HG03196 (cell line): ENCODE measurements around the gene POLR2E.

ENCODE experiments used
- ATAC-seq: cut with Tn5 transposase; IDR thresholded peaks from one replicate; pipeline ENCODE4 v1.9.1; 2021; ENCODE audit not compliant: unreplicated experiment

POLR2E gene

DNA sequence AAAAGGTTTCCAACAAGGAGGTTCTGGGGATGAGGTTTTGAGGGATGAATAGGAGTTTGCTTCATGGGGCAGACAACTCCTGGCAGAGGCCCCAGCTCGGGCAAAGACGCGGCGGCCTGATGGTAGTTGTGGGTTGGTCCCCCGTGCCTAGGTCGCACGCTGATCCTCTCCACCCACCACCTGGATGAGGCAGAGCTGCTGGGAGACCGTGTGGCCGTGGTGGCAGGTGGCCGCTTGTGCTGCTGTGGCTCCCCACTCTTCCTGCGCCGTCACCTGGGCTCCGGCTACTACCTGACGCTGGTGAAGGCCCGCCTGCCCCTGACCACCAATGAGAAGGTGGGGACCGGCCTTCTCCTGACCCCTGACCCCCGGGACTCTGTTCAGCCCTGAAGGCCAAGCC, 43.4 kb downstream of the POLR2E start:
- ATAC-seq, result no peak

DNA sequence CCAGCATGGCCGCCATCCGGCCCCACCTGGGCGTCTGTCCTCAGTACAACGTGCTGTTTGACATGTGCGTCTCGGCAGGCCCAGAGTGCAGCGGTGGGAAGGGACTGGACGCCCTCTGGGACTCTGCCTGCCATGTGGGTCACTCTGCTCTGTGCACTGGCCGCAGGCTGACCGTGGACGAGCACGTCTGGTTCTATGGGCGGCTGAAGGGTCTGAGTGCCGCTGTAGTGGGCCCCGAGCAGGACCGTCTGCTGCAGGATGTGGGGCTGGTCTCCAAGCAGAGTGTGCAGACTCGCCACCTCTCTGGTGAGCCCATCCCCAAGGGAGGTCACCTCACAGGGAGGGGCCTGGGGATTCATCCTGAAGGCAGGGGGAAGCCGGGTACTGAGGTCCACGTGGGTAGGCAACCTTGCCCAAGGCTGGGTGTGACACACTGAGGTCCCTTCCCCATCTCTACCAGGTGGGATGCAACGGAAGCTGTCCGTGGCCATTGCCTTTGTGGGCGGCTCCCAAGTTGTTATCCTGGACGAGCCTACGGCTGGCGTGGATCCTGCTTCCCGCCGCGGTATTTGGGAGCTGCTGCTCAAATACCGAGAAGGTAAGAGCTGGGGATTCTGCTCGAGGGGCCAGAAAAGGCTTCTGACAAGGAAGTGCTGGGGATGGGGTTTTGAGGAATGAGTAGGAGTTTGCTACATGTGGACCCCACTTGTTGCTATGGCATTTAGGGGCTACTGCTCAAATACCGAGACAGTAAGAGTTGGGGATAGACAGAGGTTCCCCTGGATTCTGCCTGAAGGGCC, 44.0 kb downstream of the POLR2E start:
- no peak for ATAC-seq

DNA sequence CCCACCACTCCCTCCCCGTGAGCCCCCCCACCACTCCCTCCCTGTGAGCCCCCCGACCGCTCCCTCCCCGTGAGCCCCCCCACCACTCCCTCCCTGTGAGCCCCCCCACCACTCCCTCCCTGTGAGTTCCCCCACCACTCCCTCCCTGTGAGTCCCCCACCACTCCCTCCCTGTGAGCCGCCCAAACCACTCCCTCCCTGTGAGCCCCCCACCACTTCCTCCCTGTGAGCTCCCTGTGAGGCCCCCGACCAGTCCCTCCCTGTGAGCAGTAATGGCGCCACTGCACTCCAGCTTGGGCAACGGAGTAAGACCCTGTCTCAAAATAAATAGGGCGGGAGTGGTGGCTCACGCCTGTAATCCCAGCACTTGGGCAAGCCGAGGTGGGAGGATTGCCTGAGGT, 45.4 kb downstream of the POLR2E start:
- no peak for ATAC-seq

GRCh38 chr19:1049106-1049505, 46.1 kb downstream of the POLR2E start:
- no peak for ATAC-seq

GRCh38 chr19:1047696-1048147, 47.5 kb downstream of the POLR2E start:
- ATAC-seq, result no peak

DNA sequence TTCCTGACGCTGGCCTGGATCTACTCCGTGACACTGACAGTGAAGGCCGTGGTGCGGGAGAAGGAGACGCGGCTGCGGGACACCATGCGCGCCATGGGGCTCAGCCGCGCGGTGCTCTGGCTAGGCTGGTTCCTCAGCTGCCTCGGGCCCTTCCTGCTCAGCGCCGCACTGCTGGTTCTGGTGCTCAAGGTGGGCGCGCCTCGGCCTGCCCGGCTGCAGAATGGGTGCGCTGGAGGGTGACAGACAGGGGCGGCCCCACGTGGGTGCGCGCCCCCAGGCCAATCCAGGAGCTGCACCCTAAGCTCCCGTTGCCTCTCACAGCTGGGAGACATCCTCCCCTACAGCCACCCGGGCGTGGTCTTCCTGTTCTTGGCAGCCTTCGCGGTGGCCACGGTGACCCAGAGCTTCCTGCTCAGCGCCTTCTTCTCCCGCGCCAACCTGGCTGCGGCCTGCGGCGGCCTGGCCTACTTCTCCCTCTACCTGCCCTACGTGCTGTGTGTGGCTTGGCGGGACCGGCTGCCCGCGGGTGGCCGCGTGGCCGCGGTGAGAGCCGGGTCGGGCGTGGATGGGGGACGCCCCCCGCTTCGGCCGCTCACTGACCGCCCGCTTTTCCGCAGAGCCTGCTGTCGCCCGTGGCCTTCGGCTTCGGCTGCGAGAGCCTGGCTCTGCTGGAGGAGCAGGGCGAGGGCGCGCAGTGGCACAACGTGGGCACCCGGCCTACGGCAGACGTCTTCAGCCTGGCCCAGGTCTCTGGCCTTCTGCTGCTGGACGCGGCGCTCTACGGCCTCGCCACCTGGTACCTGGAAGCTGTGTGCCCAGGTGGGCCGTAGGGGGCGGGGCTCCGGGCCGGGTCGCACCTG, 48.1 kb downstream of the POLR2E start:
- ATAC-seq, result no peak

DNA sequence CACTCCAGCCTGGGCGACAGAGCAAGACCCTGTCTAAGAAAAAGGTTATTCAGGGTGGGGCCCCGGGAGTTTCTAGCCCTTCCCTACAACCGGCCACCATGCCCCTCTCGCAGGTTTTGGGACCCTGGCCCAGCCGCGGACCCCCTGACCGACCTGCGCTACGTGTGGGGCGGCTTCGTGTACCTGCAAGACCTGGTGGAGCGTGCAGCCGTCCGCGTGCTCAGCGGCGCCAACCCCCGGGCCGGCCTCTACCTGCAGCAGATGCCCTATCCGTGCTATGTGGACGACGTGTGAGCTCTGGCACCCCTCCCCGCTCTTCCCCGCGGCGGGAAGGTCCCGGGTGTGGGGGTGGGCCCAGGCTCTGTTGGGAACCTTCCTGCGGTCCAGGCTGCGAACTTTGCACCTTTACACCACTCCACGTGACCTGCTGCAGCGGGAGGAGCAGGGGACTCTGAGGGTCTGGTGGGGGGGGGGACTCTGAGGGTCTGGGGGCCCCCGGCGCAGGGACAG, 49.0 kb downstream of the POLR2E start:
- no peak for ATAC-seq

DNA sequence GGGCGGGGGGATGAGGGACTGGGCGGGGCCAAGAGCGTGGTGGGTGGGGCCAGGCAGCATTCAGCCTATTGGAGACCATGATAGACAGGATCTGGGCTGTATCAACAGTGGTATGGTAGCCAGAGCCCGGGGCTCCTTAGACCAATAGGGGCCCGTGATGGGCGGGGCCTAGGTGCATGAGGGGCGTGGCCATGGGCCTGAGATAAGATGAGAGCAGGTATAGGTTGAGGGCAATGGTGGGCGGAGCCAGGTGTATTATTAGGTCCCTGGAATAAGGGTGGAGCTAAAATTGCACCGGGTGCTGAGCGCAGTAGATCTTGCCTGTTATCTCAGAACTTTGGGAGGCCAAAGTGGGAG, 50.0 kb downstream of the POLR2E start:
- no peak for ATAC-seq

- no peak for ATAC-seq
These were observed 52.3 kb downstream of the POLR2E start for GRCh38 chr19:1042689-1043511.

GRCh38 chr19:1041835-1042685, 53.1 kb downstream of the POLR2E start:
- ATAC-seq, result no peak

DNA sequence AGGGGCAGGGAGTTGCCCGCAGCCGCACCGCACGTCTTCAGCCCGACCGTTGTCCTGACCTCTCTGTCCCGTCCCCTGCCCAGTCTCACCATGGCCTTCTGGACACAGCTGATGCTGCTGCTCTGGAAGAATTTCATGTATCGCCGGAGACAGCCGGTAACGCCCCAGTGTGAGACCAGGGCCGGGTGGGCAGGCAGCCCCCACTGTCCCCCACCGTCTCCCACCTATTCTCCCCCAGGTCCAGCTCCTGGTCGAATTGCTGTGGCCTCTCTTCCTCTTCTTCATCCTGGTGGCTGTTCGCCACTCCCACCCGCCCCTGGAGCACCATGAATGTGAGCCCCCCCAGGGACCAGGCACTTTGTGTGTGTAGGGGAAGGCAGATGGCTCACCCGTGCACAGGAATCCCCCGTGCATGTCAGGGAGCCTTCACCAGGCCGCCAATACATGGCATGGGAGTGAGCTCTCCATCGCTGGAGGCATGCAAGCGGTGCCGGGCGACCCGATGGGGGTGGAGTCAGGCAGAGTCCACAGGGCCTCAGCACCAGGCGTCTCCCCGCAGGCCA, 53.8 kb downstream of the POLR2E start:
- no peak for ATAC-seq

GRCh38 chr19:1040476-1041271, 54.5 kb downstream of the POLR2E start:
- peak; percentile 41 for ATAC-seq

- ATAC-seq, result peak; percentile 65
These were observed 55.3 kb downstream of the POLR2E start, which contains the start of gene ABCA7 for GRCh38 chr19:1039646-1040475. TSS of gene ABCA7 (plus strand) at chr19:1040107. CDS start at chr19:1041362, 1,255 bp downstream.

DNA sequence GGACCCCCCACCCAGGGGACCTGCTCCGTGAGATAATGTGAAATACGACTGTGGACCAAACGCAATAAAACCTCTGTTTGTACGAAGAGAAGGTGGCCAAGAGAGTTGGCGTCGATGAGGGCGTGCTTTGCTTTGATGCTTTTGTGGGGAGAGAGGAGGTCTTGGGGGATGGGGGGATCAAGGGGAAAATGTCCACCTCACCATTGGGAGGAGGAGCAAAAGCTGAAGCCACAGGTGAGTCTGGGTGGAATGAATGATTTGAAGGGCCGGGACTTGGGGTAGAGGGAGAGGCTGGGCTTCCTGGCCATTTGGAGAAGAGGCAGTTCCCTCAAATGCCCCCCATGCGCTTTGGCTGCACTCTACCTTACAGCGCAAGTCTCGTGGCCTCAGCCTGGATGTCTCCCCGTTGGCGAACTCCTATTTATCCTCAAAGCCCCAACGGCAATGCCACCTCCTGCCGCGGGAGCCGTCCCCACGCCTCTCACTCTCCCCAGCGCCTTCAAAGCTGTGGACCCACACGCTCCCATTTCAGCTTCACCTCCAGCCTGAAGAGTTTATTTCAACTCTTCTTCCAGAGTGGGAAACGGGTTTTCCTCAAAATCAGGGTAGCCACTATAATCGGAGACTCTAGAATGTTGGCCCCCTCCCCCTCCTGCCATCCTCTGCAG, 56.1 kb downstream of the POLR2E start:
- ATAC-seq, result no peak

DNA sequence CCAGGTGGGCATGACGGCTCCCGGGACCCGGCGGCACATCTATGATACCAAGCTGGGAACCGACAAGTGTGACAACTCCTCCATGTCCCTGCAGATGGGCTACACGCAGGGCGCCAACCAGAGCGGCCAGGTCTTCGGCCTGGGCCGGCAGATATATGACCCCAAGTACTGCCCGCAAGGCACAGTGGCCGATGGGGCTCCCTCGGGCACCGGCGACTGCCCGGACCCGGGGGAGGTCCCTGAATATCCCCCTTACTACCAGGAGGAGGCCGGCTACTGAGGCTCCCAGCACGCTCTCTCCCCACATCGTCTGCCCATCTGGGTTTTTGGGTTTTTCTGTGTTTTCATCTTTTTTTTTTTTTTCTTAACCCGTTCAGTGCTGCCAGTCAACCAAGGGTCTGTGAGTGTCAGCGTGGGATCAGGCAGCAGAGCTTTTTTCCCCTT, 57.5 kb downstream of the POLR2E start:
- no peak for ATAC-seq
